Posterior vena cava (tissue), 2 donors: ENCODE data around the gene RBM17. TPM values are rescaled to one million over a fixed set of nuclear protein-coding genes. Genes with fewer than 3 reads are reported as not detected.
A peak's percentile ranks its signal among the peaks of the same experiment; 100 is the strongest.
"Not testable (repeated sequence)": the region's sequence is repeated elsewhere in the genome, so short reads cannot be mapped to it uniquely, and the experiment has no call there.

ENCODE experiments used
- DNase-seq: peaks from one replicate; pipeline ENCODE4 v3.0.0-alpha.2; 2020; ENCODE audit warnings: low spot score
- intact Hi-C, 2 donors: fragments of 100-400 bp; cut with DNase I; formaldehyde crosslinking; loops; one replicate each; pipeline versions ENCODE4 v1.14.1 to v1.14.2; 2022 to 2023
- long read RNA-seq, 2 donors: library from polyadenylated mRNA; unstranded; transcript quantifications; one replicate each; pipeline ENCODE4 v2.0.0, GENCODE V29; 2020 to 2021
- total RNA-seq, 2 donors: library from RNA; stranded (reverse); fragmentation: NEBNext Ultra II Directional; extraction: Animal tissue kit (Norgen Biotek cat#: 25700); gene quantifications; one replicate each; pipeline ENCODE4 v1.2.1, GENCODE V29; 2021
- donor health status: DM: yes; HTN: yes; CAD: no.
- donor health status: DM: yes; HTN: yes; CAD: no.

Gene RBM17
- 10 to 100 TPM; 58.9 to 68.3 TPM for total RNA-seq
- long read RNA-seq, donor 1, transcript RBM17-201 (12 exons, 2,755 nt), result major isoform, 23 of 35 reads
- long read RNA-seq, donor 1, partial matches to known transcripts, result 10 of 35 reads
- long read RNA-seq, donor 1, other reads (novel, unspliced or antisense), result 2 of 35 reads
- long read RNA-seq, donor 2, transcript RBM17-201 (12 exons, 2,755 nt), result major isoform, 75 of 137 reads
- long read RNA-seq, donor 2, partial matches to known transcripts, result 44 of 137 reads
- long read RNA-seq, donor 2, other reads (novel, unspliced or antisense), result 18 of 137 reads

- peak; percentile 99 for DNase-seq
- intact Hi-C loops, result loop anchor here in 1 of 2 donors (10.0 kb wide), 1 partner anchor 144 kb away; no protein-coding TSS in a partner anchor
Observed at GRCh38 chr10:6088721-6089333, at the start of gene RBM17. TSS of gene RBM17 (plus strand) at chr10:6089034. CDS start at chr10:6097066, 8,032 bp downstream.

DNA sequence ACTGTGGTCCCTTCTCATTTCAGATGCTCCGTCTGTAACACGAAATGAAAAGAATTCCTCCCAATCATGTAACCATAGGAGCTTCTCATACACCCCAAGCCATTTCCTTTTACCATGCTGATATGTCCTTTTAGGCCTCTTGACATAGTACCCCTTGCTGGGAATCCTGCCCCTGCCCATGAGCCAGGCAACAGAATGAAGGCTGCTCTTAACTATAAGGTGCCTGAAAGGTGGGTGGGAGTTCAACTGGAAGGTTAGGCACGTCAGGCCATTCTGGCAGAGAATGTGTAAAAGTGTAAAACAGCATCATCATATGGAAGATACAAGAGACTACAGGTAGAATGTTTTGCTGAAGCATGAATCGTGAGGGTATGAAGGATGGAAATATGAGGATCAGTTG, 49.1 kb upstream of the RBM17 start:
- no peak for DNase-seq
- intact Hi-C loops, result no loop called here

- intact Hi-C loops, result no loop called here
Observed at GRCh38 chr10:6040205-6040604, 48.6 kb upstream of the RBM17 start.

GRCh38 chr10:6043377-6043776, 45.5 kb upstream of the RBM17 start:
- DNase-seq, intact Hi-C loops: not testable (repeated sequence)

More at GRCh38 chr10:6040205-6040604, 48.6 kb upstream of the RBM17 start:
- DNase-seq, result no peak

DNA sequence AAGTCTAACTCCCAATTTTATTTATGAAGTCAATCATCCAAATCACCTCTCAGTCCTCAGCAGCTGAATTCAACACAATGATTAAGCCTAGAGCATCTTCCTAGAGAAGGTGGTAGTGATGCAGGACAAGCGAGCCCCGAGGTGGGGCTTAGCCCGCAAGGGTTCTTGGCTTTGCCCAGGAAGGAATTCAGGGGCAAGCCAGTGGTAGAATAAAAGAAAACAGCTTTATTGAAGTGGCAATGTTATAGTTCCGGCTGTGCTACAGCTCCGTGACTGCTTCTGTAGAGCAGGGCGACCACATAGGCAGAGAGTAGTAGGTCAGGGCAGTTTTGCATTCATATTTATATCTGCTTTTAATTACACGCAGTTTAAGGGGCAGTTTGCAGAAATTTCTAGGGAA, 44.8 kb upstream of the RBM17 start:
- DNase-seq, result no peak

DNA sequence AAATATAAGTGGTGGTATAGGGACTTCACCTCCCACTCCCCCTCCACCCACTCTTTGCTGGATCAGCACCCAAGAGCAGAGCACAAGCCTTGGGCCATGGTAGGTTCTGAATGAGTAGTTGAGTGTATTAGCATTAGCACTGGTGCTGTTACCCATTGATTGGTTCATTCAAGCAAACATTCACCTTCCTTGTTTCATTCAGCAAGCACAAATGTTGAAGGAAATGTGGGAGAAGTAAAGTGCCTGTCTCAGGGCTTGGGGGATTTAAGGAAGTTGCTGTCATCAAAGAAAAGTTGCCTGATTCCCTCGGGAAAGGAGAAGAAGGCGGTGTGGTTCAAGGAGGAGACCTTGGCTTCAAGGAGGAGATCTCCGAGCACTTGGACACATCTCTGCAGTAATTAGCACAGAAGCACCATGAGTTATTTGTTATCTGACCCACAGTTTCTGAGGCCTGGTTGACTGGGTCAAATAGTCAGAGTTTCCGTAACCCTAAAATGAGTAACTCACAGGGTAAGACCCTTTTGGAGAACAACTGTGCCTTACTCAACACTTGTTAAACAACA, 44.0 kb upstream of the RBM17 start:
- DNase-seq, result no peak
- intact Hi-C loops, result no loop called here

More for the DNA sequence above, 44.8 kb upstream of the RBM17 start:
- intact Hi-C loops, result no loop called here

DNA sequence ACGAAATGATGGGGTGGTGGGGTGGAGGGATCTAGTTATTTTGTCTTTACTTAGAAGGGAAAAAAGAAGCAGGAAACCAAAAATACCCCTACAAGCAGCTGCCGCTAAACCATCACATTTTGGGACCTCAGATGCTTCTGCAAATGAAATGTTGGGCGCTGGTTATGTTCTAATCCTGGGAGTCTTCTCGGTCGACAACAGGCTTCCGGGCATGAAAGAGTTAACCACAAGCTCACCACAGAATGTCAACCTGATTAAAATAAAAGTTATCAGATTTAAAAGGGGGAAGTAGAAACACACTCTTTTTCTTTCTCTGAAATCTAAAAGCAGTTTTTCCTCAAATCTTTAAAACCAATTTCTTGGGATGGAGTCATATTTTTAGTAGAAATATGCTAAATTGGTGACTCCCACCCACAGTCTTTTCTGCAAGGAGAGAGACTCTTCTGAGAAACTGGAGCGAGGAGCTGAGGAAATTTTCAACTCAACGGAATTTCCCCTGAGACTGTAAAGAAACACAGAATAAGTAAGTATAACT, 43.5 kb upstream of the RBM17 start:
- no peak for DNase-seq
- intact Hi-C loops, result no loop called here

DNA sequence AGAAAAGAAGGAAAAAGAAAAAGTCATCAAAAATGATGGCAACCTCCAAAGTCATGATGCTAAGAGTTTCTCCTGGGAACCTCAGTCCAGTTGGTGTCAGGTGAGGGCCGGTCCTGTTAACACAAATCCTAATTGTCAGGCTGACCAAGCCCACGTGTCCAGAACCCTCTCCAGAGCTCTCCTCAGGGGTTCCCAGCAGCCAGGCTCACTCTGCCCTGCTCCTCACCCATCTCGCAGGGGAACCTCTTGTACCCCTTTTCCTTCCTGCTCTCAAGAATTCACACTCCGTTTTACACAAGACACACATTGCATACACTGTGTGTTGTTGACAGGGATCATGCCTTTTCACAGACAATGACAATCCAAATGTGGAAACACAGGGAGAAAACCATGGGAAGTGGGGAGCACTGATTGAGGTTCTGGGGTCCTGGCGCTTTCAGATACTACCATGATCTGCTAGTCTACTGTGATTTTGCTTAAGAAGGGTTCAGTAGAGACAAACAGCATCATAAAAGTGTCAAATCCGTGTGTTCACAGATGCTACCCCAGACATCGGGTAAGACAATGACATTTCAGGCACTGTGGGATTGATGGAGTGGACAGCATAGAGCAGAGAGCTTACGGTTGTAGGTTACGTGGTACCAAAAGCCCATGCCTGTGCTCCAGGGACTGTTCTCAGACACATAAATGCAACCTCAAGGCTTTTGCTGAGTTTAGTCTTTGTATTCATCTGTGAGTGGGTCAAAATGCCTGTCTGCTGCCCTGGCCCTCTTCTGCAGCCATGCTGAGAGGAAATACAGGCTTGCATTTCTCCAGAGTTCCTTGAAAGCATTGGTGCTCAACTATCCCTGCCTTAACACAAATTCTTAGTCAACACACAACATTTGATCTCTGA, 42.7 kb upstream of the RBM17 start:
- intact Hi-C loops, result no loop called here
- no peak for DNase-seq

DNA sequence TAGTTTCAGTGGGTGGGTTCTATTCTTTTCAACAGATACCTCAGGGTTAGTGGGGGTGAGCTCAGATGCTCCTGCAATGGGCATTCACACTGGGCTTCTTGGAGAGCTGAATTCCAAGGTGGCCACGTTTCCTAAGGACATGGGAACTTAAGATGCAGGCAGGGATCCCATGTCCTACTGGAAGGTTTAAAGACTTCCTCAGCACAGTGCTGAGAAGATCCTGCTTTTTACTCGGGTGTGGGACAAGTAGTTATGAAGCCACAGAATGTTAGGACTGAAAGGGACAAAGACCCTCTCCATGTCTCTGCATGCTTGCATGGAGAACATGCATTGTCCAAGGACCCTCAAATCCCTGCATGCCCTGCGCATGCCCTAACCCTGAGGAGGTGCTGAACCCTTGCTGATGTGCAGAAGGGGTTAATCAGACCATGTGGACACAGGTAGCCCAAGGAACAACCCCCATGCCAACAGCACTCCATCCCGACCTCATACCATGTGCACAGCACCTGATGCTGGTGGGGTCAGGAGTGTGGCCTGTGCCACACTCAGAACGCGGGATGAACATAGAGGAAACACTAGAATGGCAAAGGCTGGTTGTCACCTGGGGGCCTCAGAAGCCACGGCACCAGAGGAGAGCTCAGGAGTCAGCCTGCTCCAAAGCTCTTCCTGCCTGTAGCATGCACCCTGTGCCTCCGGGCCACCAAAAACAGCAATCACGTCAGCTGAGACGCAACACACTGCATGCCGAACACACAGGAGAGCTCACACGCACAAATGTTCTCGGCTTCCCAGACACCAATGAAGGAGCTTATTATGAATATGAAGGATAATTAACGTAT, 41.8 kb upstream of the RBM17 start:
- no peak for DNase-seq
- intact Hi-C loops, result no loop called here

- intact Hi-C loops, result no loop called here
- DNase-seq, result no peak
Observed at GRCh38 chr10:6047847-6048246, 41.0 kb upstream of the RBM17 start.

DNA sequence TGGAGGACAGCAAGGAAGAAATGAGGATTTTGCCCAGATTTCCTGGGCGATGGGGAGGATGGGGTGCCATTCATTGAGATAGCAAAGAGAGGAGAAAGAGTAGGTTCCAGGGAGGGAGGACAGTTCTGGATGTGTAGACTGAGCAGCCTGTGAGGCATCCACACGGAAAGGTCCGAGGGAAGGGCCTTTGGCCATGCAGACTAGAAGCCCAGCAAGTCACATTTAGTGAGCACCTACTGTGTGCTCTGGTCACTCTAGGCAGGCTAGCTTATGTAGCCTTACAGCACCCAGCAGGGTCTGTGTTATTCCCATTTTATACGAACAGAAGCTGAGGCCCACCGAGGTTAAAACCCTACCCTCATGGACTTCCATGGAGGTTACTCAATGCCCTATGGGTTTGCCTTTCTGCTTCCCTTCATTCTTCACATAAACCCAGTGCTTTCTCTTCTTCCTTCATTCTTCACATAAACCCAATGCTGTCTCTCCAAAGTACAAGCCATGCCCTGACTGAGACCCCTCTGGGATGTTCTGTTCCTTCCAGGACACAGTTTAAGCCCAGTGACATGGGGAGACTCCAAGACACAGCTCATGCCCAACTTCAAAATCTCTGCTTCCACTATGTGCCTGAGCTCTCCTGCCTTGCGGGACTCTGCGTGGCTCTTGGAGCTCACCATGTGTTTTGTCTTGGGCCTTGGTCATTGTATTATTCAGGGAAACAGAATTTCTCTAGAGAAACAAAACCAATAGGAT, 40.4 kb upstream of the RBM17 start:
- DNase-seq, result no peak

GRCh38 chr10:6049031-6049400, 39.8 kb upstream of the RBM17 start:
- no peak for DNase-seq
- intact Hi-C loops, result no loop called here

More for the DNA sequence above, 40.4 kb upstream of the RBM17 start:
- intact Hi-C loops, result no loop called here

DNA sequence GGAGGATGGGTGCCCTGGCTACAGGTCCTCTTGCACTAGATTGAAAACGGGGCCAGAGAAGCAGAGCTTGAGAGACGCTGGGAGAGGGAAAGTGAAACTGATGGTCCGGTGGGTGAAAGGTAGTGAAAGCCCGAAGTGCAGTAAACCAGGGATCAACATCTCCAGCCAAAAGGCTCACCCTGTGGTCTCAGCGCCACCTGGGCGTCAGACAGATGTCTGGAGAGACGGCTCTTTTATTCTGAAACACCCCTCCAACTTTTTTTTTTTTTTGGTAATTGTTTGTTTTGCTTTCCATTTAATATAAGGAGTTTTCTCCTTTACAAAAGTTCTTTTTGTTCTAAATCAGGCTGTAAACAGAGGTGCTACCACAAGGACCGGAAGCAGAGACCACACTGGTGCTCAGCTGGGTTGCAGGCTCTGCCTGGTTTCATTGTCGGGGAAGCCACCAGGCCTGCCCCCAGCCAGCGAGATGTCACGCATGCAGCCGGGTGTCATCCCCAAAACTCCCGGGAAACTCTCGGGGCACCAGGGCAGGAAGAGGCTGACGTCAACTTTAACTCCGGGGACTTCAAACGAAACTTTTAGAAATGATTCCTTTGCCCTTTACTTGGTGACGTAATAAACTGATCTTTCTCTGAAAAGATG, 37.9 kb upstream of the RBM17 start:
- intact Hi-C loops, result no loop called here
- peak; percentile 87 for DNase-seq

- intact Hi-C loops, result no loop called here
- no peak for DNase-seq
Observed at GRCh38 chr10:6052247-6053221, 36.3 kb upstream of the RBM17 start.

DNA sequence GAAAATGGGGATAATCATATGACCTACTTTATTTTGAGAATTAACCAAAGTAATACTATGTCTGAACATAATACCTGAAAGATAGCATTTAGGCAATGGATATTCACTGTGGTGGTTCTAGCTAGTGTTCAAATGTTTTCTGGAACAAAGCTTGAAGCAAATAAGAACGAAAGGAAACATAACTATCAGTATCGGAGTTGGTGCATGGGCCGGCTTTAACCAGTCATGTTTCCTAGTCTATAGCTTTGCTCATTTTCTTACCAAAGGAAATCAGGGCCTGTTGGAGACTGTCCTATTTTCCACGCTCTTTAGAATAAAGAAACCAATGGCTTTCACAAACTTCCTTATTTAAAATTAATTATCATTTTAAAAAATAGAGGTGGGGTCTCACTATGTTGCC, 35.5 kb upstream of the RBM17 start:
- DNase-seq, result no peak
- intact Hi-C loops, result no loop called here
